ENCODE measurements around the gene HOXA11. TPM values are rescaled to one million over a fixed set of nuclear protein-coding genes. Genes with fewer than 3 reads are reported as not detected.

Gene HOXA11
- total RNA-seq, 4 donors from 2014 or later, result 0.34 to 1.2 (median 0.95) TPM; not detected in 1

Other genes with a start within 250 kb of the HOXA11 start
- 1 to 10 TPM; 2.5 to 4.0 (median 3.1) TPM for gene HOXA1, start 89.2 kb downstream of the HOXA11 start, total RNA-seq
- 1 to 10 TPM in 2 of 4 donors, under 1 TPM in 2; 0.34 to 4.2 (median 1.9) TPM for gene HOXA2, start 82.5 kb downstream of the HOXA11 start, total RNA-seq
- 1 to 10 TPM; 1.8 to 4.7 (median 2.5) TPM for gene HOXA4, start 54.5 kb downstream of the HOXA11 start, total RNA-seq
- 10 to 100 TPM in 3 of 4 donors, 1 to 10 TPM in 1; 4.7 to 16.3 (median 14.6) TPM for gene HOXA5, start 41.6 kb downstream of the HOXA11 start, total RNA-seq
- 1 to 10 TPM; 4.0 to 9.3 (median 6.4) TPM for gene HOXA6, start 37.5 kb downstream of the HOXA11 start, total RNA-seq
- gene HOXA3, start 32.6 kb downstream of the HOXA11 start, total RNA-seq, result 10 to 100 TPM in 1 of 4 donors, 1 to 10 TPM in 3; 5.5 to 19.9 (median 6.2) TPM
- gene HOXA7, start 28.6 kb downstream of the HOXA11 start, total RNA-seq, result 10 to 100 TPM; 14.8 to 23.6 (median 17.5) TPM
- 10 to 100 TPM; 26.7 to 64.8 (median 48.7) TPM for gene HOXA9, start 19.7 kb downstream of the HOXA11 start, total RNA-seq
- 1 to 10 TPM; 4.7 to 8.9 (median 6.0) TPM for gene HOXA10, start 10.9 kb downstream of the HOXA11 start, total RNA-seq
- gene HOXA13, start 14.9 kb upstream of the HOXA11 start, total RNA-seq, result under 1 TPM in 1 of 4 donors, not detected in 3; 0.17 TPM
- gene EVX1, start 57.6 kb upstream of the HOXA11 start, total RNA-seq, result not detected